Stimulated activated effector memory CD8-positive, alpha-beta T cell treated with anti-CD3 and anti-CD28 coated beads, Interleukin-12 subunit alpha, Interleukin-12 subunit beta, amount 100 ng/mL, for 72 hours (primary cell): ENCODE data around the gene ANKS1B.
"Not testable (repeated sequence)": the region's sequence is repeated elsewhere in the genome, so short reads cannot be mapped to it uniquely, and the experiment has no call there.

Experiments
- ATAC-seq: fragments of 150-1000 bp; cut with Tn5 transposase; 2 replicates; pipeline ENCODE4 v1.10.0; 2021
- DNase-seq, 2 donors: peaks; one replicate each; pipeline ENCODE4 v3.0.0; 2021 to 2022; ENCODE audit warnings: low spot score in 2 of 2
- H3K27ac Mint-ChIP-seq: one replicate; pipeline ENCODE4 v1.8.0; 2022; ENCODE audit warnings: mild to moderate bottlenecking, mixed read lengths
- H3K36me3 Mint-ChIP-seq: one replicate; pipeline ENCODE4 v1.8.0; 2022; ENCODE audit warnings: mild to moderate bottlenecking, mixed read lengths
- H3K4me1 Mint-ChIP-seq: one replicate; pipeline ENCODE4 v1.8.0; 2022; ENCODE audit warnings: mixed read lengths
- H3K4me3 Mint-ChIP-seq: one replicate; pipeline ENCODE4 v1.8.0; 2022; ENCODE audit warnings: mild to moderate bottlenecking, mixed read lengths
- H3K9me3 Mint-ChIP-seq: one replicate; pipeline ENCODE4 v1.8.0; 2022; ENCODE audit warnings: mixed read lengths

Gene ANKS1B

DNA sequence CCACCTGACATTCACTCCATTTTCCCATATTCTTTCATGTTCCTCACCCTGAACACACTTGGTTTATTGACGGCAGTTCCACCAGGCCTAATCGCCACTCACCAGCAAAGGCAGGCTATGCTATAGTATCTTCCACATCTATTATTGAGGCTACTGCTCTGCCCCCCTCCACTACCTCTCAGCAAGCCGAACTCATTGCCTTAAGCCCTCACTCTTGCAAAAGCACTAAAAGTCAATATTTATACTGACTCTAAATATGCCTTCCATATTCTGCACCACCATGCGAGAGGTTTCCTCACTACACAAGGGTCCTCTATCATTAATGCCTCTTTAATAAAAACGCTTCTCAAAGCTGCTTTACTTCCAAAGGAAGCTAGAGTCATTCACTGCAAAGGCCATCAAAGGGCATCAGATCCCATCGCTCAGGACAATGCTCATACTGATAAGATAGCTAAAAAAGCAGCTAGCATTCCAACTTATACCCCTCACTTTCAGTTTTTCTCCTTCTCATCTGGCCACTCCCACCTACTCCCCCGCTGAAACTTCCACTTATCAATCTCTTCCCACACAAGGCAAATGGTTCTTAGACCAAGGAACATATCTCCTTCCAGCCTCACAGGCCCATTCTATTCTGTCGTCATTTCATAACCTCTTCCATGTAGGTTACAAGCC, 265.2 kb downstream of the ANKS1B start:
- H3K27ac Mint-ChIP-seq, H3K4me3 Mint-ChIP-seq, ATAC-seq, DNase-seq, H3K36me3 Mint-ChIP-seq, H3K4me1 Mint-ChIP-seq: not testable (repeated sequence)
- peaks cover 16% of the 10 kb centered on the region for H3K9me3 Mint-ChIP-seq

DNA sequence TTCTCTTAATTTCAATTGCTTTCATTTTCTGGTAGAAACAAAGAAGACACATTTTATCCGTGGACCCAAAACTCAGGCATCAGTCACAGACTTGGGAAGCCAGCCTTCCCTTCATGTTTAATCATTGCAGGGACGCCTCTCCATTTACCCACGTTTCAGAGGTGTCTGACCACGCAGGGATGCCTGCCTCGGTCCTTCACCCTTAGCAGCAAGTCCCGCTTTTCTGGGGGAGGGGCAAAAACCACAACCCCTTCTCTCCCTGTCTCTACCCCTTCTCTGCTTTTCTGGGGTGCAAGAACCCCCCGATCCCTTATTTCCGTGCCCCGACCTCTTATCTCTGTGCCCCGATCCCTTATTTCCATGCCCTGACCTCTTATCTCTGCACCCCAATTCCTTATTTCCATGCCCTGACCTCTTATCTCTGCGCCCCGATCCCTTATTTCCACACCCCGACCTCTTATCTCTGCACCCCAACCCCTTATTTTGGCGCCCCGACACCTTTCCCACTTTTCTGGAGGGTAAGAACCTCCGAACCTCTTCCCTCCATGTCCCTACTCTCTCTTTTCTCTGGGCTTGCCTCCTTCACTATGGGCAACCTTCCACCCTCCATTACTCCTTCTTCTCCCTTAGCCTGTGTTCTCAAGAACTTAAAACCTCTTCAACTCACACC, 268.8 kb downstream of the ANKS1B start:
- H3K4me3 Mint-ChIP-seq, H3K36me3 Mint-ChIP-seq, ATAC-seq: not testable (repeated sequence)

DNA sequence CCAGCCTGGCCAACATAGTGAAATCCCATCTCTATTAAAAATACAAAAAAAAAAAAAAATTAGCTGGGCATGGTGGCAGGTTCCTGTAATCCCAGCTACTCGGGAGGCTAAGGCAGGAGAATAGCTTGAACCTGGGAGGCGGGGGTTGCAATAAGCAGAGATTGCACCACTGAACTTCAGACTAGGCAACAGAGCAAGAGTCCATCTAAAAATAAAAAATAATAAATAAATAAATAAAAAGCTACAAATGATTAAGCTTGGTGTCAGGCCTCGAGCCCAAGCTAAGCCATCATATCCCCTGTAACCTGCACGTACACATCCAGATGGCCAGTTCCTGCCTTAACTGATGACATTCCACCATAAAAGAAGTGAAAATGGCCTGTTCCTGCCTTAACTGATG, 269.8 kb downstream of the ANKS1B start:
- H3K36me3 Mint-ChIP-seq, H3K27ac Mint-ChIP-seq, ATAC-seq, H3K4me1 Mint-ChIP-seq, DNase-seq, H3K4me3 Mint-ChIP-seq: not testable (repeated sequence)
- peaks cover 18% of the 10 kb centered on the region for H3K9me3 Mint-ChIP-seq

More for the DNA sequence above, 268.8 kb downstream of the ANKS1B start:
- H3K4me1 Mint-ChIP-seq, H3K27ac Mint-ChIP-seq, DNase-seq: not testable (repeated sequence)
- peaks cover 15% of the 10 kb centered on the region for H3K9me3 Mint-ChIP-seq

DNA sequence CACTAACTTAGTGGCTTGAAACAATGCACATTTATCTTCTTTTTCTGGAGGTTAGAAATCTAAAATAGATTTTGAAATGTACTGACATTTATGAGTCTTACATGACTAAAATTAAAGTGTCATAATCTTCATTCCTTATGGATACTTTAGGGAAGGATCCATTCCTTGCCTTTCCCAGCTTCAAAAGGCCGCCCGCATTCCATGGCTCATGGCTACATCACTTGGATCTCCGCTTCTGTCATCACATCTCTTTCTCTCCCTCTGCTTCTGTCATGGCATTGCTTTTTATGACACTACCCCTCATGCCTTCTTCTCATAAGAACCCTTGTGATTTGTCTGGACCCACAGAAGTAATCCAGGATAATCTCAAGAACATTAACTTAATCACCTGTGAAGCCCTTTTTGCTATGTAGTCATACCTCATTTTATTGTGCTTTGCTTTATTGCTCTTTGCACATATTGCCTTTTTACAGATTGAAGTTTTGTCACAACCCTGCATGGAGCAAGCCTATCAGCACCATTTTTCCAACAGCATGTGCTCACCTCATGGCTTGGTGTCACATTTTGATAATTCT, 270.7 kb downstream of the ANKS1B start:
- H3K36me3 Mint-ChIP-seq, result no peaks in the 10 kb centered on the region
- DNase-seq (no peak), ATAC-seq (no peak)
- no peak overlapping the region for H3K27ac Mint-ChIP-seq
- H3K9me3 Mint-ChIP-seq, result peaks cover 20% of the 10 kb centered on the region
- H3K4me1 Mint-ChIP-seq, result no peaks in the 10 kb centered on the region
- no peak overlapping the region for H3K4me3 Mint-ChIP-seq

DNA sequence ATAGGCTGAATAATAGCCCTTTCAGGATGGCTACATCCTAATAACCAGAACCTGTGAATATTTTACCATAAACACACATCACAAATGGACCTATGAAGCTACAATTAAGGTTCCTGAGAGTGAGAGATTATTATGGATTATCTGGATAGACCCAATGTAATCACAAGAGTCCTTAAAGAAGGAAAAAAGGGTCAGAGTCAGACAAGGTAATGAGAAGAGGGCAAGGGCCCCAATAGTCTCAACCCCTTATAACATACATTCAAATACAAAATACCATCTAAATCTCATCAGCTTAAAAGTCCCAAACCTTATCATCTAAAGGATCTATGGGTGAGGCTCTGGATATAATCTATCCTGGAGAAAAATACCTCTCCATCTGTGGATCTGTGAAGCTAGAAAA, 272.5 kb downstream of the ANKS1B start:
- H3K27ac Mint-ChIP-seq, result no peak overlapping the region
- H3K4me3 Mint-ChIP-seq, result no peak overlapping the region
- no peaks in the 10 kb centered on the region for H3K36me3 Mint-ChIP-seq
- DNase-seq (no peak), ATAC-seq (no peak)
- H3K4me1 Mint-ChIP-seq, result no peaks in the 10 kb centered on the region
- H3K9me3 Mint-ChIP-seq, result peaks cover 20% of the 10 kb centered on the region

DNA sequence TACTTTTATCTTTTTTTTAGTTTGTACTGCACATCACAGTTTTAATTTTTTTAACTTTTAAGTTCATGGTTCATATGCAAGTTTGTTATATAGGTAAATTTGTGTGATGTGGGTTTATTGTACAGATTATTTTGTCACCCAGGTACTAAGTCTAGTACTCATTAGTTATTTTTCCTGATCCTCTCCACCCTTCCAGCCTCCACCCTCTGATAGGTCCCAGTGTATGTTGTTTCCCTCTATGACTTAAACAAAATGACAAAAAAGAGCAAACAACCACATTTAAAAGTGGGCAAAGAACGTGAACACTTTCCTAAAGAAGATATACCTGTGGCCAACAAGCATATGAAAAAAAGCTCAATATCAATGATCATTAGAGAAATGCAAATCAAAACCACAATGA, 273.5 kb downstream of the ANKS1B start:
- Mint-ChIP-seq H3K4me3 (no peak overlapping the region), H3K9me3 (peaks cover 15% of the 10 kb centered on the region), H3K36me3 (no peaks in the 10 kb centered on the region), H3K4me1 (no peaks in the 10 kb centered on the region), H3K27ac (no peak overlapping the region)
- DNase-seq, result no peak
- no peak for ATAC-seq

DNA sequence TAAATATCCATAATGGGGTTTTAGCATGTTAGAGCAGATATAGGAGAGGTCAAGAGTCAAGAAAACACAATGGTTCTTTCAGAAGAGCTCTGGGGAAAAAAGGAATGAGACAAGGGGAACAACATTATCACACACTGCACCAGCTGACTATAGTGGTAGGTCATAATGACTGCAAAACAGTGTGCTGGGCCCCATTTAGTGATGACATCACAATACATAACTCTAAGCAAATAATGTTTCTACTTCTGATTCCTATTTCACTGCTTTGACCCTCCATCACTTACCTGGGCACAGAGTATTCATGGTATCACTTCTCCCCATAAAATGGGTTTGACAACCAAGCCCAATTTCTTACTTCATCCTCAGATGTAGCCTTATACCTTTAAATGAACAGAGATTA, 275.1 kb downstream of the ANKS1B start:
- H3K27ac Mint-ChIP-seq, result no peak overlapping the region
- no peak for ATAC-seq
- no peak overlapping the region for H3K4me3 Mint-ChIP-seq
- H3K9me3 Mint-ChIP-seq, result peaks cover 16% of the 10 kb centered on the region
- H3K36me3 Mint-ChIP-seq, result no peaks in the 10 kb centered on the region
- no peaks in the 10 kb centered on the region for H3K4me1 Mint-ChIP-seq
- DNase-seq, result no peak

DNA sequence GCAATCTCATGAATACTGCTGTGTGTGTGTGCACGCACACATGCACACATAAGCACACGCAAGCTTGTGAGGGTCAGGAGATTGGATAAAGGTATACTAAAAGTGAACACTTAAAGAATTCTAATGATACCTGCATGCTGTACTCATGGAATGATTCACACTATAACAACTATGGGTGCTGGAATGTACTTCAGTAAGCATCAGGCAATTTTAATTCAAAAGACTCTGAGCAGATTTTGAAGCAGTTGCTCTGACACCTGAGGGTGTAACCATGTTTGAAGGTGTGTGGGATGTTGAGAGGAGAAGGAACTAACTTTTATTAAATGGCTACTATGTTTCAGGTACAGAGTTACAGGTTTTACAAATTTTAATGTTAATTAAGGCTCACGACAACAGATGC, 275.6 kb downstream of the ANKS1B start:
- peaks cover 15% of the 10 kb centered on the region for H3K9me3 Mint-ChIP-seq
- ATAC-seq, result no peak
- H3K36me3 Mint-ChIP-seq, result no peaks in the 10 kb centered on the region
- H3K4me1 Mint-ChIP-seq, result no peaks in the 10 kb centered on the region
- no peak overlapping the region for H3K27ac Mint-ChIP-seq
- DNase-seq, result no peak
- H3K4me3 Mint-ChIP-seq, result no peak overlapping the region

DNA sequence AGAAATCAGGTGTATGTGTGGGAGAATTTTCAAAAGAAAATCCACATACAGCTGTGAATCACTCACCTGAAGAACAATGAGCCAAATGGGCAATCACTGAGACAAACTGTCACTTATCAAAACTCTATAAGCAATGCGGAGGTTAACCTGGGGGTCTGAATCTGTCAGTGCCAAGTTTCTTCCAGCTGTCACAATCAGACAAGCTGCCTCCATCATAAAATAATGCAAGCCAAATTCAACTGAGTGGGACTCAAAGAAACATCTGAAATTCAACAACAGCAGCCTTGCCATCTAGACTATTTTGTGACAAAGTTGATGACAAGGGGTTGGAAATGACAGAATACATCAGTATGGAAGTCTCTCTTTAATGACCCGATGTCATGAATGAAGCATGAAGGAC, 276.9 kb downstream of the ANKS1B start:
- H3K4me3 Mint-ChIP-seq, result no peak overlapping the region
- no peak overlapping the region for H3K27ac Mint-ChIP-seq
- no peaks in the 10 kb centered on the region for H3K36me3 Mint-ChIP-seq
- peaks cover 16% of the 10 kb centered on the region for H3K9me3 Mint-ChIP-seq
- ATAC-seq (no peak), DNase-seq (no peak)
- no peaks in the 10 kb centered on the region for H3K4me1 Mint-ChIP-seq

DNA sequence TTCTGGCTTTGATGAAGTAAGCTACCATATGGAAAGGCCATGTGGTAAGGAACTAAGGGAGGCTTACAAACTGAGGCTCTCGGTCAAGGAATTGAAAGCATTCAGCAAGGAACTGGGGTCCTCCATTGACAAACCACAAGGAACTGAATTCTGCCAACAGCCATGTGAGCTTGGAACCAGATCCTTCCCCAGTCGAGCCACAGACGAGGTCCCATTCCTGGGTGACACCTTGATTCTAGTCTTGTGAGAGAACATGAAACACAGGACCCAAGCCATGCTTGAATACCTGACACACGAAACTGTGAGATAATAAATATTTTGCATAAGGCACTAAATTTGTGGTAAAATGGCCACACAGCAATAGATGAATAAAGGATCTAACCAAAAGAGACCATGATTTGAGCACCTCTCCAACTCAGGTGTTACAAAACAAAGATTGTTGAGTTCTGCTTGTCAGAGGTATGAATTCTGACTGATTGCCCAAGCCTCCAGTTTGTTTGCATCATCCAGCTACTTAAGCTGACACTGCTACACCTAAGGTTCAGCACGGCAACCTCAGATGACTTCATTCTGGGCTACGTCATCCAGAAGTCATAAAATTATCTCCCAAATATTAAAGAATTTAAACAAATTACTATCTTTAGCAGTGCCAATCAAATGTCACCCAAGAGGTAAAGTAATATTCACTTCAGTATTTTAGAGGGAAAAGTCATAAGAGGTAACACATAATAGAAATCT, 277.8 kb downstream of the ANKS1B start:
- peaks cover 16% of the 10 kb centered on the region for H3K9me3 Mint-ChIP-seq
- H3K4me3 Mint-ChIP-seq, result no peak overlapping the region
- no peak for ATAC-seq
- H3K36me3 Mint-ChIP-seq, result no peaks in the 10 kb centered on the region
- H3K27ac Mint-ChIP-seq, result no peak overlapping the region
- DNase-seq, result no peak
- H3K4me1 Mint-ChIP-seq, result no peaks in the 10 kb centered on the region

DNA sequence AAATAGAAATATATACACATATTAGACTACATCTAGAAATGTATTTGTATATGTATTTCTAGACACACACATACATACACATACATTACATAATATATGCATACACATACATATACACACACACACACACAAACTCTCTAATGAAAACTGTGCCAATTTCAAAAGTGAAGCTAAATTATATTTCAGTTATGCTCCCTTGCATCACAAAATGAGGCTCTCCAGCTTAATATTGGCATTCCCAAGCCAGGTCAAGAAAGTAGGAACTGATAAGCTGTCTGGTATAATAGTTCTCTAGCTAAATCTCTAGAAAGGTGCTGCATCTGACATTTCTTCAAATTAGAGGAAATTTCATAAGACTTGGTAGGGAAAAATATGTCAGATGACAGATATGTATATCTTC, 280.3 kb downstream of the ANKS1B start:
- Mint-ChIP-seq H3K36me3 (no peaks in the 10 kb centered on the region), H3K4me1 (no peaks in the 10 kb centered on the region), H3K9me3 (peaks cover 17% of the 10 kb centered on the region), H3K27ac (no peak overlapping the region), H3K4me3 (no peak overlapping the region)
- ATAC-seq (no peak), DNase-seq (no peak)

DNA sequence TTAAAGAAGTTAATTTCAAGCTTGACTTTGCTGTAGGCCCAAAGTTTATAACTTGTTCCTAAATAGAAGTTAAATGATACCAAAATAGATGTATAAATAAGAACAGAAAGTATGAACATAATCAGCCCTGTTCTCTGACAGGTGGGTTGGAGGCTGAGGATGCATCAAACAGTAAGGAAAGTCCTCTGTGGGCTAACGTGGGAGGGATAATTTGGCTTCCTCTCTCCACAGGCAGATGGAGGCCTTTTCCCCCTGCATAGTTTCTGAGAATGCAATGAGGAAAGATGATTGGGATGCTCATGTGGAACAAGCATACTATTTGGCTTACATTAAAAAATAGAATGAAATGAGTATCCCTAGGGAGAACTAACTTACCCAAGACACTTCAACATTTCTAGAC, 280.7 kb downstream of the ANKS1B start:
- Mint-ChIP-seq H3K36me3 (no peaks in the 10 kb centered on the region), H3K9me3 (peaks cover 14% of the 10 kb centered on the region), H3K27ac (no peak overlapping the region), H3K4me3 (no peak overlapping the region), H3K4me1 (no peaks in the 10 kb centered on the region)
- no peak for ATAC-seq
- DNase-seq, result no peak

DNA sequence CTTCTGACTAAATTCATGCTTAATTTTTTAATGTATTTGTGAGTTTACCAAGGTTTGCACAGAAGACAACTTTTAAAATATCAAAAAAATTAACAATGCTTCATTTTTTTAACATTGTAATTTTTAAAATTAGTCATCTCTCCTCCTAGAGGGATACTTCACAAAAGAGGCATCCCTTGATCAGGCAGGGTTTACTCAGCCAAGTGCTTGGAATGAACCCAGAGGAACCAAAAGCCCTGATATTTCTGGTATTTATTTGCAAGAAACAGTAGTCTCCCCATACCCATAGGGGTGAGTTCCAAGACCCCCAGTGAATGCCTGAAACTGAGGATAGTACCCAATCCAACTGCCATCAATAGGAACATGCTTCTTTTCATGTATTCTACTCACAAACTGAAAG, 284.7 kb downstream of the ANKS1B start:
- Mint-ChIP-seq H3K27ac (no peak overlapping the region), H3K9me3 (peaks cover 11% of the 10 kb centered on the region), H3K4me1 (no peaks in the 10 kb centered on the region), H3K36me3 (no peaks in the 10 kb centered on the region), H3K4me3 (no peak overlapping the region)
- no peak for ATAC-seq
- DNase-seq, result no peak

DNA sequence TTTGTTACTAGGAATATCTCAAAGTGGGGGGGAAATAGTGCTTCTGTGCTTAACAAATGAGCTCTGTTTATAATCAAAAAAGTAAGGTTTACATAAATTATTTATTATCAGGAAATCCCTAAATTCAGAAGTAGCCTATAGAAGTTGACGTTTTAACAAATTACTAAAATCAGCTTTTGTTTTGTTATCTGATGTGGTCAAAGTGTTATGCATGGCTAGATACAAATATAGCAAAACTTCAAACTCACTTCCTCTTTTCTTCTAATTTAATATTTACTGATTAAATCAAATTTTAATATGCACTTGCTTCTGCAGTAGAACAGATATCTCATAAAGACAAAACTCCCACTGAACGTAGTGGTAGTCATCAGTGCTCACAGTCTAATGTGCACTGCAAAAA, 289.7 kb downstream of the ANKS1B start:
- Mint-ChIP-seq H3K4me3 (no peak overlapping the region), H3K36me3 (no peaks in the 10 kb centered on the region), H3K9me3 (peaks cover 16% of the 10 kb centered on the region), H3K4me1 (no peaks in the 10 kb centered on the region), H3K27ac (no peak overlapping the region)
- ATAC-seq, result no peak
- no peak for DNase-seq

DNA sequence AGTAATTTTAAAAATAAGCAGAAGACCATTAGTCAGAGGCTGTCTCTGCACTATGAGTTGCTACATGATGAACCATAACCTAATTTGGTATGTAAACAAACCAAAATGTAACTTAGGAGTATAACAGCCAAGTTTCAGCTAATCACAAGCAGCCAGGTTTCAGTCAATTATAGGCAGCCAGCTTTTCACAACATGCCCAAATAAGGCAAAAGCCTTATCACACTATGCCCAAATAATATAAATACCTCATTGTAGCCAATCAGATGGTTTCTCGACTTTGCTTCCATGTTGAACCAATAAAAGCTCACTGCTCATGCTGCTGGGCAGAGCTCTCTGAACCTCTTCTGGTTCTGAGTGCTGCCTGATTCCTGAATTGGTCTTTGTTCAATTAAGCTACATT, 298.6 kb downstream of the ANKS1B start:
- H3K36me3 Mint-ChIP-seq, result no peaks in the 10 kb centered on the region
- ATAC-seq, result no peak
- DNase-seq, result no peak
- peaks cover 18% of the 10 kb centered on the region for H3K9me3 Mint-ChIP-seq
- no peaks in the 10 kb centered on the region for H3K4me1 Mint-ChIP-seq
- H3K27ac Mint-ChIP-seq, result no peak overlapping the region
- no peak overlapping the region for H3K4me3 Mint-ChIP-seq

DNA sequence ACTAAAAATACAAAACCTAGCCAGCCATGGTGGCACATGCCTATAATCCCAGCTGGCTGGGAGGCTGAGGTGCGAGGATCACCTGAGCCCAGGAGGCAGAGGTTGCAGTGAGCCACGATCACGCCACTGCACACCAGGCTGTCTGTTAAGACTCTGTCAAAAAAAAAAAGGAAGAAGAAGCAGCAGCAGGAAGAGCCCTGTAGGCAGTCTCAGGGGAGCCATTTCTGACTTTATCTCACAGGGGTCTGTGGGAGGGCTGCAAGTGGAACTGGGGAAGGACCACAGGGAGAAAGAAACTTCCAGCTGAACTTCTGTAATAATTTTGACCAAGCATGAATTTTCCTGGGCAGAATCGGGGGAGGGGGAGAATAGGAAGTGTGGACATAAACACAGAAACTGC, 304.5 kb downstream of the ANKS1B start:
- Mint-ChIP-seq H3K4me3 (no peak overlapping the region), H3K27ac (no peak overlapping the region), H3K9me3 (peaks cover 13% of the 10 kb centered on the region), H3K36me3 (no peaks in the 10 kb centered on the region), H3K4me1 (no peaks in the 10 kb centered on the region)
- no peak for ATAC-seq
- no peak for DNase-seq
